Measurements from ENCODE around the gene ZNF555. TPM values are rescaled to one million over a fixed set of nuclear protein-coding genes. Genes with fewer than 3 reads are reported as not detected.
"Not testable (repeated sequence)": the region's sequence is repeated elsewhere in the genome, so short reads cannot be mapped to it uniquely, and the experiment has no call there.

ZNF555 gene
- total RNA-seq: 10 to 100 TPM in 1 of 4 donors, 1 to 10 TPM in 3; 5.7 to 11.4 (median 6.6) TPM

- DNase-seq (ENCODE audit: low spot score in 2 of 2): peak; percentile 99 to 100
- peak; percentile 25 to 88 (median 62) for TF ChIP-seq CTCF (IDR thresholded peaks at IDR 0.05)
- TF ChIP-seq EP300 (IDR thresholded peaks at IDR 0.05): peak; percentile 71 to 78
- TF ChIP-seq POLR2A (IDR thresholded peaks at IDR 0.05): peak in 1 of 2 donors; percentile 48
- Histone ChIP-seq H3K4me3 (peak within 1 kb of the TSS; percentile 70 to 96 (median 85)), H3K36me3 (peaks cover 0 to 46% (median 0%) of the 10 kb centered on the region in 3 donors), H3K27me3 (no peaks in the 10 kb centered on the region), H3K4me1 (peaks cover 0 to 14% (median 10%) of the 10 kb centered on the region in 4 donors), H3K27ac (peak within 1 kb of the TSS; percentile 70 to 97 (median 88)), H3K9me3 (peaks cover 0 to 61% (median 6%) of the 10 kb centered on the region in 4 donors)
- 0 to 1% methylated on average over 38 to 47 of the region's 106 CpGs for WGBS, 2 donors
Measured at GRCh38 chr19:2840794-2841791, at the start of gene ZNF555. Gene ZNF555 (plus strand): TSS chr19:2841475. CDS start chr19:2841573, 98 bp downstream.

GRCh38 chr19:2791876-2792275, 49.4 kb upstream of the ZNF555 start:
- 84 to 92% methylated on average over 16 of the region's 16 CpGs for WGBS, 2 donors
- H3K27ac ChIP-seq: no peak overlapping the region
- no peak for DNase-seq (ENCODE audit: low spot score in 2 of 2)
- H3K4me1 ChIP-seq: peaks cover 0 to 3% (median 0%) of the 10 kb centered on the region in 4 donors
- H3K4me3 ChIP-seq: no peak overlapping the region
- H3K36me3 ChIP-seq: peaks cover 0 to 72% (median 0%) of the 10 kb centered on the region in 3 donors
- H3K9me3 ChIP-seq: no peaks in the 10 kb centered on the region
- no peaks in the 10 kb centered on the region for H3K27me3 ChIP-seq
- TF ChIP-seq EP300 (IDR thresholded peaks at IDR 0.05) (no peak), CTCF (IDR thresholded peaks at IDR 0.05) (no peak), POLR2A (IDR thresholded peaks at IDR 0.05) (no peak)

GRCh38 chr19:2792666-2793065, 48.6 kb upstream of the ZNF555 start:
- H3K4me1 ChIP-seq; H3K27me3 ChIP-seq; H3K27ac ChIP-seq; DNase-seq (ENCODE audit: low spot score in 2 of 2); H3K9me3 ChIP-seq; H3K4me3 ChIP-seq: not testable (repeated sequence)
- 95 to 97% methylated on average over 10 of the region's 10 CpGs for WGBS, 2 donors
- peaks cover 0 to 80% (median 0%) of the 10 kb centered on the region in 3 donors for H3K36me3 ChIP-seq

GRCh38 chr19:2793126-2793525, 48.1 kb upstream of the ZNF555 start:
- Histone ChIP-seq H3K4me1 (peaks cover 0 to 3% (median 0%) of the 10 kb centered on the region in 4 donors), H3K9me3 (no peaks in the 10 kb centered on the region), H3K4me3 (no peak overlapping the region), H3K27me3 (no peaks in the 10 kb centered on the region), H3K27ac (no peak overlapping the region), H3K36me3 (peaks cover 0 to 84% (median 0%) of the 10 kb centered on the region in 3 donors)
- 93 to 94% methylated on average over 7 of the region's 7 CpGs for WGBS, 2 donors
- no peak for TF ChIP-seq CTCF (IDR thresholded peaks at IDR 0.05)
- TF ChIP-seq EP300 (IDR thresholded peaks at IDR 0.05): no peak
- no peak for TF ChIP-seq POLR2A (IDR thresholded peaks at IDR 0.05)
- no peak for DNase-seq (ENCODE audit: low spot score in 2 of 2)

- 92% methylated on average over 12 of the region's 12 CpGs for WGBS, 2 donors
Measured at GRCh38 chr19:2793577-2793976, 47.7 kb upstream of the ZNF555 start.

More at GRCh38 chr19:2793577-2793976, 47.7 kb upstream of the ZNF555 start:
- H3K36me3 ChIP-seq: peaks cover 0 to 89% (median 0%) of the 10 kb centered on the region in 3 donors
- no peak for TF ChIP-seq POLR2A (IDR thresholded peaks at IDR 0.05)
- no peak for TF ChIP-seq CTCF (IDR thresholded peaks at IDR 0.05)
- no peak for TF ChIP-seq EP300 (IDR thresholded peaks at IDR 0.05)
- H3K27me3 ChIP-seq: no peaks in the 10 kb centered on the region
- no peak overlapping the region for H3K27ac ChIP-seq
- no peak for DNase-seq (ENCODE audit: low spot score in 2 of 2)
- peaks cover 0 to 3% (median 0%) of the 10 kb centered on the region in 4 donors for H3K4me1 ChIP-seq
- no peaks in the 10 kb centered on the region for H3K9me3 ChIP-seq
- no peak overlapping the region for H3K4me3 ChIP-seq
